HepG2 (cell line): ENCODE data around the gene TP53. TPM values are rescaled to one million over a fixed set of nuclear protein-coding genes. Genes with fewer than 3 reads are reported as not detected.

Experiments
- ATAC-seq: fragments of 200-7000 bp; cut with Tn5 transposase; 3 replicates; pipeline ENCODE4 v1.9.1; 2020; ENCODE audit warnings: mild to moderate bottlenecking, moderate library complexity
- BruUV-seq: library from RNA; stranded (reverse); fragments of 400-500 nt; replicated peaks from 2 replicates; lab custom pipeline; 2021; lab: Mats Ljungman, UMichigan
- CTCF ChIA-PET: fragments of 300-600 bp; formaldehyde crosslinking; extraction: SDS; loops from one replicate; lab custom pipeline; 2021; ENCODE audit warnings: low total read pairs, inconsistent platforms, low intra/inter-chr PET ratio; lab: Yijun Ruan, JAX
- POLR2A ChIA-PET: fragments of 350-600 bp; sonication (Branson Sonifier 250); formaldehyde crosslinking; loops from one replicate; lab custom pipeline; 2020; ENCODE audit warnings: antibody characterized with exemption, inconsistent platforms; lab: Yijun Ruan, JAX
- DNase-seq: peaks from one replicate; pipeline ENCODE4 v3.0.0-alpha.2; 2015; ENCODE audit warnings: low spot score
- FAIRE-seq: peaks from 3 replicates; lab custom pipeline; 2011; peaks lifted over from hg19 to GRCh38; lab: Jason Lieb, UNC
- H2AFZ ChIP-seq: one replicate; pipeline ENCODE4 v1.6.1; 2011; ENCODE audit warnings: low read length, inconsistent platforms
- H3K27ac ChIP-seq: fragments of 300-600 bp; 3 replicates; pipeline ENCODE4 v1.8.0; 2011; ENCODE audit warnings: mixed run types, mild to moderate bottlenecking, mixed read lengths, low read length, inconsistent platforms; ENCODE audit not compliant: insufficient read depth; ENCODE audit errors: extremely low read length
- H3K27me3 ChIP-seq, 2 experiments: fragments of 200-600 bp in 1 of 2; 2 replicates in 1 of 2; 3 replicates in 1 of 2; pipeline versions ENCODE4 v1.6.0 to v1.8.0; 2011; ENCODE audit warnings: low read length in 2 of 2, mild to moderate bottlenecking in 2 of 2, moderate library complexity in 2 of 2, inconsistent platforms in 1 of 2; ENCODE audit not compliant: insufficient read depth in 2 of 2, control insufficient read depth in 1 of 2
- H3K36me3 ChIP-seq, 2 experiments: fragments of 200-600 bp in 1 of 2; replicated peaks in 1 of 2; 2 replicates in 1 of 2; 3 replicates in 1 of 2; pipeline versions ENCODE4 v1.5.1 to v1.8.0; 2011; ENCODE audit warnings: low read length in 2 of 2, inconsistent platforms in 1 of 2; ENCODE audit not compliant: insufficient read depth in 2 of 2, control insufficient read depth in 1 of 2
- H3K4me1 ChIP-seq: 2 replicates; pipeline ENCODE4 v1.5.1; 2012; ENCODE audit warnings: low read length, inconsistent platforms; ENCODE audit not compliant: insufficient read depth
- H3K4me2 ChIP-seq: 2 replicates; pipeline ENCODE4 v1.6.0; 2011; ENCODE audit warnings: low read depth, low read length, inconsistent platforms
- H3K4me3 ChIP-seq, 3 experiments: fragments of 200-600 bp in 1 of 3; sonication (generic), shearing (Covaris generic) in 1 of 3; replicated peaks in 1 of 3; 2 replicates each; pipeline ENCODE4 v1.5.1; 2011 to 2016; ENCODE audit warnings: low read length in 3 of 3, inconsistent platforms in 2 of 3, low read depth in 2 of 3, mild to moderate bottlenecking in 2 of 3, control low read depth in 1 of 3, mixed read lengths in 1 of 3; ENCODE audit not compliant: insufficient read depth in 1 of 3
- H3K79me2 ChIP-seq: one replicate; pipeline ENCODE4 v1.6.1; 2011; ENCODE audit warnings: low read length, inconsistent platforms; ENCODE audit not compliant: insufficient read depth
- H3K9ac ChIP-seq: 2 replicates; pipeline ENCODE4 v1.6.0; 2011; ENCODE audit warnings: mild to moderate bottlenecking, low read depth, low read length, inconsistent platforms; ENCODE audit not compliant: insufficient read depth
- H3K9me3 ChIP-seq: 2 replicates; pipeline ENCODE4 v1.5.1; 2012; ENCODE audit warnings: mild to moderate bottlenecking, low read length
- H4K20me1 ChIP-seq: 2 replicates; pipeline ENCODE4 v1.6.0; 2011; ENCODE audit warnings: inconsistent platforms, mild to moderate bottlenecking, low read length, moderate library complexity; ENCODE audit not compliant: insufficient read depth
- AGO2 ChIP-seq: fragments of 200-400 bp; formaldehyde crosslinking; optimal IDR thresholded peaks from 2 replicates; pipeline ENCODE3; 2017; ENCODE audit warnings: mild to moderate bottlenecking, low read depth, low read length, moderate library complexity
- BCLAF1 ChIP-seq: fragments of 450-650 bp; IDR thresholded peaks from 2 replicates; pipeline ENCODE4 v1.6.1; 2017; ENCODE audit warnings: mild to moderate bottlenecking
- HOXA9 ChIP-seq: sonication (generic); formaldehyde crosslinking; IDR thresholded peaks from 2 replicates; pipeline ENCODE4 v1.8.1; 2022; ENCODE audit warnings: missing genetic modification reagents, mild to moderate bottlenecking, moderate library complexity, borderline replicate concordance
- MLX ChIP-seq: IDR thresholded peaks from 2 replicates; pipeline ENCODE4 v1.6.1; 2016
- PAWR ChIP-seq: sonication (generic); formaldehyde crosslinking; IDR thresholded peaks from 2 replicates; pipeline ENCODE4 v1.4.0; 2020; ENCODE audit warnings: missing genetic modification reagents, mild to moderate bottlenecking, borderline replicate concordance
- POLR2G ChIP-seq: fragments of 200-400 bp; formaldehyde crosslinking; IDR thresholded peaks from 2 replicates; pipeline ENCODE4 v1.6.1; 2018; ENCODE audit warnings: mild to moderate bottlenecking, low read depth, low read length, moderate library complexity
- PRDM15 ChIP-seq: sonication (generic); formaldehyde crosslinking; IDR thresholded peaks from 2 replicates; pipeline ENCODE4 v1.4.0; 2020; ENCODE audit warnings: missing genetic modification reagents
- ZNF44 ChIP-seq: sonication (generic); formaldehyde crosslinking; IDR thresholded peaks from 2 replicates; pipeline ENCODE4 v1.5.1; 2020; ENCODE audit warnings: mild to moderate bottlenecking, missing genetic modification reagents
- ZNF563 ChIP-seq: sonication (generic); formaldehyde crosslinking; IDR thresholded peaks from 2 replicates; pipeline ENCODE4 v1.8.0; 2022; ENCODE audit warnings: mild to moderate bottlenecking, moderate library complexity, missing genetic modification reagents
- ZNF782 ChIP-seq: sonication (generic); formaldehyde crosslinking; IDR thresholded peaks from 2 replicates; pipeline ENCODE4 v1.4.0; 2020; ENCODE audit warnings: missing genetic modification reagents, mild to moderate bottlenecking, borderline replicate concordance
- WGBS: methylation state at CpG from one replicate; pipeline ENCODE4 v1.1.6; 2017; ENCODE audit warnings: low lambda C conversion rate; 5-methylcytosine and 5-hydroxymethylcytosine counted together
- in situ Hi-C: cut with HindIII; loops from 2 replicates; pipeline ENCODE4 v1.10.0; 2017; ENCODE audit warnings: low pct_unique_long_range_greater_than_20kb; ENCODE audit not compliant: extremely low pct_ligation_motif_present
- intact Hi-C: fragments of 100-400 bp; cut with micrococcal nuclease; formaldehyde crosslinking; loops from one replicate; pipeline ENCODE4 v1.10.0; 2022; ENCODE audit not compliant: unreplicated experiment
- polyA plus RNA-seq, 8 experiments: library from polyadenylated mRNA; depleted of rRNA in 3 of 8; stranded (reverse) in 7 of 8; unstranded in 1 of 8; fragments of >200 nt; fragmentation: Illumina TruSeq in 4 of 8; extraction: Trizol in 4 of 8; gene quantifications; 2 replicates each; pipeline versions ENCODE4 v1.2.1 to v1.2.3, GENCODE V29; 2011 to 2016; ENCODE audit warnings: low read depth in 4 of 8, missing spikeins in 1 of 8, mixed read lengths in 1 of 8; ENCODE audit not compliant: insufficient read depth in 1 of 8
- total RNA-seq, 5 experiments: library from RNA; depleted of rRNA; stranded (reverse); fragments of >200 nt; fragmentation: Illumina TruSeq; extraction: Trizol; gene quantifications; 2 replicates each; pipeline ENCODE4 v1.2.3, GENCODE V29; 2016; ENCODE audit warnings: low read depth in 1 of 5

TP53 gene
- total and polyA plus RNA-seq, 2 of the 13 experiments (the other 11 are each of a cell fraction or from before 2014, with no cell fraction given): 17.1 to 29.9 TPM

- no peak for TF ChIP-seq PRDM15 (CRISPR knock-in tag)
- no peak for TF ChIP-seq ZNF44 (CRISPR knock-in tag)
Measured at GRCh38 chr17:7668482-7668881, 18.8 kb downstream of the TP53 start (continued).

GRCh38 chr17:7667656-7668406, 19.5 kb downstream of the TP53 start:
- H2AFZ ChIP-seq: no peak overlapping the region
- H3K4me3 ChIP-seq: no peak overlapping the region
- no peaks in the 10 kb centered on the region for H3K27me3 ChIP-seq
- no peak overlapping the region for H3K4me2 ChIP-seq
- no TSS peak for BruUV-seq
- ChIA-PET POLR2A (interaction anchor here (1.2 to 2.1 kb wide), 2 partner anchors 19 to 40 kb away, joined by 5 to 7 read pairs; partner anchors contain the start of genes SAT2, TP53 and WRAP53), CTCF (no interaction called here)
- intact Hi-C loops: no loop called here
- H3K27ac ChIP-seq: no peak overlapping the region
- in situ Hi-C loops: no loop called here
- DNase-seq: no peak
- no peaks in the 10 kb centered on the region for H3K9me3 ChIP-seq
- no peak for ATAC-seq
- H3K79me2 ChIP-seq: no peaks in the 10 kb centered on the region
- no peaks in the 10 kb centered on the region for H3K4me1 ChIP-seq
- no peak overlapping the region for H3K9ac ChIP-seq
- FAIRE-seq: no peak
- no peaks in the 10 kb centered on the region for H4K20me1 ChIP-seq
- peaks cover 10 to 14% of the 10 kb centered on the region in 2 experiments; a peak in 4 of 5 replicates for H3K36me3 ChIP-seq
- TF ChIP-seq ZNF563 (CRISPR knock-in tag): no peak
- TF ChIP-seq AGO2: peak; percentile 34
- no peak for TF ChIP-seq MLX (CRISPR knock-in tag)
- TF ChIP-seq PAWR (CRISPR knock-in tag): no peak
- TF ChIP-seq HOXA9: no peak
- no peak for TF ChIP-seq ZNF782 (CRISPR knock-in tag)
- 0 out of 2 replicates have a peak, but pooled peaks have one; percentile 7 for TF ChIP-seq POLR2G
- no peak for TF ChIP-seq BCLAF1
- WGBS: 89% methylated on average over 7 of the region's 10 CpGs
